Fibroblast of the aortic adventitia (primary cell): ENCODE data around the gene CAMTA1. TPM values are rescaled to one million over a fixed set of nuclear protein-coding genes. Genes with fewer than 3 reads are reported as not detected.

Source experiments
- DNase-seq: peaks from one replicate; pipeline ENCODE4 v3.0.0-alpha.2; 2010; ENCODE audit warnings: low read depth
- H3K4me3 ChIP-seq: 2 replicates; pipeline ENCODE4 v1.5.1; 2011; ENCODE audit warnings: low read depth, mild to moderate bottlenecking, control low read depth, low read length, moderate library complexity
- CTCF ChIP-seq: IDR thresholded peaks from 2 replicates; pipeline ENCODE4 v1.5.1; 2011; ENCODE audit warnings: mild to moderate bottlenecking, low read length, control low read depth, inconsistent platforms; ENCODE audit not compliant: insufficient read depth
- total RNA-seq: library from RNA; depleted of rRNA; stranded (reverse); fragments of >200 nt; gene quantifications from 2 replicates; pipeline ENCODE4 v1.2.3, GENCODE V29; 2012; ENCODE audit warnings: low replicate concordance

CAMTA1 gene
- total RNA-seq, 1 donor, result 91.9 TPM

GRCh38 chr1:6891781-6892579 lies 106.7 kb downstream of the CAMTA1 start:
- no peak for DNase-seq
- no peak overlapping the region for H3K4me3 ChIP-seq
- TF ChIP-seq CTCF, result no peak

GRCh38 chr1:6893388-6893787 lies 108.1 kb downstream of the CAMTA1 start:
- no peak for DNase-seq
- no peak for TF ChIP-seq CTCF
- no peak overlapping the region for H3K4me3 ChIP-seq

- no peak for DNase-seq
- no peak overlapping the region for H3K4me3 ChIP-seq
- no peak for TF ChIP-seq CTCF
Observed at GRCh38 chr1:6897138-6897537, 111.9 kb downstream of the CAMTA1 start.

GRCh38 chr1:6898974-6899539 lies 113.8 kb downstream of the CAMTA1 start:
- peak; percentile 33 for DNase-seq
- TF ChIP-seq CTCF, result no peak
- no peak overlapping the region for H3K4me3 ChIP-seq

- TF ChIP-seq CTCF, result no peak
- no peak for DNase-seq
- no peak overlapping the region for H3K4me3 ChIP-seq
Observed at GRCh38 chr1:6899621-6900020, 114.4 kb downstream of the CAMTA1 start.

- DNase-seq, result no peak
- H3K4me3 ChIP-seq, result no peak overlapping the region
- no peak for TF ChIP-seq CTCF
Observed at GRCh38 chr1:6902153-6902552, 116.9 kb downstream of the CAMTA1 start.
